Ishikawa (cell line): Measurements from ENCODE around the gene SMARCC1.

Experiments
- CEBPB ChIP-seq: IDR thresholded peaks from 2 replicates; pipeline ENCODE4 v1.6.1; 2012
- CREB1 ChIP-seq: IDR thresholded peaks from 2 replicates; pipeline ENCODE4 v1.6.1; 2012; ENCODE audit warnings: low read depth
- EGR1 ChIP-seq: IDR thresholded peaks from 2 replicates; pipeline ENCODE4 v1.6.1; 2012
- EP300 ChIP-seq: IDR thresholded peaks from 2 replicates; pipeline ENCODE4 v1.6.1; 2012; ENCODE audit warnings: borderline replicate concordance
- RAD21 ChIP-seq: IDR thresholded peaks from 2 replicates; pipeline ENCODE4 v1.6.1; 2012; ENCODE audit warnings: low read depth
- TAF1 ChIP-seq: IDR thresholded peaks from 2 replicates; pipeline ENCODE4 v1.6.1; 2012; ENCODE audit warnings: low read depth, mild to moderate bottlenecking
- TCF12 ChIP-seq: IDR thresholded peaks from 2 replicates; pipeline ENCODE4 v1.6.1; 2012; ENCODE audit warnings: low read depth
- TEAD4 ChIP-seq: IDR thresholded peaks from 2 replicates; pipeline ENCODE4 v1.6.1; 2012

GRCh38 chr3:47652142-47652541, 129.6 kb downstream of the SMARCC1 start:
- no peak for TF ChIP-seq TAF1
- no peak for TF ChIP-seq TCF12
- no peak for TF ChIP-seq CREB1
- TF ChIP-seq EP300, result no peak
- TF ChIP-seq EGR1, result no peak
- no peak for TF ChIP-seq RAD21
- no peak for TF ChIP-seq TEAD4
- TF ChIP-seq CEBPB, result no peak
